DND-41 (cell line): ENCODE results near the gene TBC1D1.

ENCODE experiments used
- ATAC-seq: fragments of 200-7000 bp; cut with Tn5 transposase; 3 replicates; pipeline ENCODE4 v1.9.1; 2021; ENCODE audit warnings: low read depth; ENCODE audit not compliant: insufficient read depth
- DNase-seq: peaks from one replicate; pipeline ENCODE4 v3.0.0-alpha.2; 2020
- H2AFZ ChIP-seq: 2 replicates; pipeline ENCODE4 v1.6.0; 2012; ENCODE audit warnings: low read depth, low read length
- H3K27ac ChIP-seq: 2 replicates; pipeline ENCODE4 v1.5.1; 2012; ENCODE audit warnings: low read length, inconsistent platforms
- H3K27me3 ChIP-seq: fragments of 200-600 bp; sonication (generic); 2 replicates; pipeline ENCODE4 v1.6.0; 2012; ENCODE audit warnings: low read length, mild to moderate bottlenecking, inconsistent platforms; ENCODE audit not compliant: insufficient read depth, poor library complexity
- H3K36me3 ChIP-seq: 2 replicates; pipeline ENCODE4 v1.5.1; 2012; ENCODE audit warnings: low read length, inconsistent platforms; ENCODE audit not compliant: insufficient read depth
- H3K4me1 ChIP-seq: 2 replicates; pipeline ENCODE4 v1.5.1; 2012; ENCODE audit warnings: mild to moderate bottlenecking, low read length; ENCODE audit not compliant: insufficient read depth
- H3K4me2 ChIP-seq: 2 replicates; pipeline ENCODE4 v1.6.0; 2012; ENCODE audit warnings: mild to moderate bottlenecking, moderate library complexity, low read length, inconsistent platforms; ENCODE audit not compliant: insufficient read depth
- H3K4me3 ChIP-seq, 2 experiments: fragments of 200-600 bp in 1 of 2; shearing (Covaris generic) in 1 of 2; 2 replicates each; pipeline ENCODE4 v1.5.1; 2012 to 2016; ENCODE audit warnings: inconsistent platforms in 2 of 2, low read length in 2 of 2, mild to moderate bottlenecking in 2 of 2, low read depth in 1 of 2, moderate library complexity in 1 of 2
- H3K79me2 ChIP-seq: 2 replicates; pipeline ENCODE4 v1.6.0; 2012; ENCODE audit warnings: low read length, inconsistent platforms; ENCODE audit not compliant: insufficient read depth
- H3K9ac ChIP-seq: 2 replicates; pipeline ENCODE4 v1.6.0; 2012; ENCODE audit warnings: low read depth, mild to moderate bottlenecking, inconsistent platforms, low read length, moderate library complexity
- H3K9me3 ChIP-seq: 2 replicates; pipeline ENCODE4 v1.5.1; 2012; ENCODE audit warnings: low read length, moderate library complexity, mild to moderate bottlenecking, inconsistent platforms; ENCODE audit not compliant: insufficient read depth, severe bottlenecking
- H4K20me1 ChIP-seq: 2 replicates; pipeline ENCODE4 v1.6.0; 2012; ENCODE audit warnings: low read length; ENCODE audit not compliant: insufficient read depth
- CTCF ChIP-seq: IDR thresholded peaks from 2 replicates; pipeline ENCODE4 v1.5.1; 2012; ENCODE audit warnings: borderline replicate concordance, low read length, moderate library complexity, mild to moderate bottlenecking; ENCODE audit not compliant: poor library complexity, severe bottlenecking; ENCODE audit errors: extremely low read depth
- EZH2 ChIP-seq: IDR thresholded peaks from 3 replicates; pipeline ENCODE4 v1.6.1; 2012; ENCODE audit warnings: borderline replicate concordance, low read depth, mild to moderate bottlenecking, moderate library complexity, low read length, inconsistent platforms; ENCODE audit not compliant: severe bottlenecking

The TBC1D1 gene

GRCh38 chr4:37946503-37947179 lies 55.8 kb downstream of the TBC1D1 start:
- TF ChIP-seq CTCF: no peak
- TF ChIP-seq EZH2: no peak
- Histone ChIP-seq H3K27ac (no peak overlapping the region), H3K27me3 (no peaks in the 10 kb centered on the region), H3K4me2 (no peak overlapping the region), H2AFZ (no peak overlapping the region), H4K20me1 (peaks cover 3% of the 10 kb centered on the region; the same call in 1 of the 2 replicates), H3K9ac (no peak overlapping the region), H3K36me3 (peaks cover 3% of the 10 kb centered on the region; the same call in 1 of the 2 replicates), H3K9me3 (no peaks in the 10 kb centered on the region), H3K79me2 (0 out of 2 replicates have a peak, but pooled peaks cover 4% of the 10 kb centered on the region), H3K4me1 (no peaks in the 10 kb centered on the region), H3K4me3 (no peak overlapping the region)
- DNase-seq (no peak), ATAC-seq (no peak)

DNA sequence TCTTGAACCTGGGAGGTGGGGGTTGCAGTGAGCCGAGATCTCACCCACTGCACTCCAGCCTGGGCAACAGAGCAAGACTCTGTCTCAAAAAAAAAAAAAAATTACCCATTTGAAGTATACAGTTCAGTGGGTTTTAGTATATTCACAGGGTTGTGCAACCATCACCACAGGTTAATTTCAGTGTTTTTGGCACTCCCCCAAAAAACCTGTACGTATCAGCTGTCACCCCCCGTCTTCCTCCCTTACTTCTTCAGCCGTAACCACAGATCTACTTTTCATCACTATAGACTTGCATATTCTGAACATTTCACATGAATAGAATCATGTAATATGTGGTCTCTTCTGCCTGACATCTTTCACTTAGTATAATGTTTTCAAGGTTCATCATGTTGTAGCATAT lies 57.7 kb downstream of the TBC1D1 start:
- Histone ChIP-seq H3K4me1 (no peaks in the 10 kb centered on the region), H3K9me3 (no peaks in the 10 kb centered on the region), H3K27ac (no peak overlapping the region), H3K79me2 (0 out of 2 replicates have a peak, but pooled peaks cover 4% of the 10 kb centered on the region), H4K20me1 (peaks cover 3% of the 10 kb centered on the region; the same call in 1 of the 2 replicates), H3K9ac (no peak overlapping the region), H3K4me3 (no peak overlapping the region), H3K4me2 (no peak overlapping the region), H2AFZ (no peak overlapping the region), H3K27me3 (no peaks in the 10 kb centered on the region), H3K36me3 (peaks cover 8% of the 10 kb centered on the region; the same call in 1 of the 2 replicates)
- ATAC-seq (0 out of 3 replicates have a peak, but pooled peaks have one; percentile 47), DNase-seq (no peak)
- no peak for TF ChIP-seq CTCF
- no peak for TF ChIP-seq EZH2

GRCh38 chr4:37949636-37950426 lies 58.9 kb downstream of the TBC1D1 start:
- Histone ChIP-seq H3K9me3 (no peaks in the 10 kb centered on the region), H3K36me3 (peaks cover 8% of the 10 kb centered on the region; the same call in 1 of the 2 replicates), H3K27ac (no peak overlapping the region), H3K4me1 (no peaks in the 10 kb centered on the region), H2AFZ (no peak overlapping the region), H3K9ac (no peak overlapping the region), H3K4me2 (no peak overlapping the region), H3K4me3 (no peak overlapping the region), H3K79me2 (0 out of 2 replicates have a peak, but pooled peaks cover 4% of the 10 kb centered on the region), H3K27me3 (no peaks in the 10 kb centered on the region), H4K20me1 (peaks cover 3% of the 10 kb centered on the region; the same call in 1 of the 2 replicates)
- DNase-seq: no peak
- TF ChIP-seq EZH2 (no peak), CTCF (no peak)
- no peak for ATAC-seq
